Measurements from ENCODE around the gene PLXNA4.

DNA sequence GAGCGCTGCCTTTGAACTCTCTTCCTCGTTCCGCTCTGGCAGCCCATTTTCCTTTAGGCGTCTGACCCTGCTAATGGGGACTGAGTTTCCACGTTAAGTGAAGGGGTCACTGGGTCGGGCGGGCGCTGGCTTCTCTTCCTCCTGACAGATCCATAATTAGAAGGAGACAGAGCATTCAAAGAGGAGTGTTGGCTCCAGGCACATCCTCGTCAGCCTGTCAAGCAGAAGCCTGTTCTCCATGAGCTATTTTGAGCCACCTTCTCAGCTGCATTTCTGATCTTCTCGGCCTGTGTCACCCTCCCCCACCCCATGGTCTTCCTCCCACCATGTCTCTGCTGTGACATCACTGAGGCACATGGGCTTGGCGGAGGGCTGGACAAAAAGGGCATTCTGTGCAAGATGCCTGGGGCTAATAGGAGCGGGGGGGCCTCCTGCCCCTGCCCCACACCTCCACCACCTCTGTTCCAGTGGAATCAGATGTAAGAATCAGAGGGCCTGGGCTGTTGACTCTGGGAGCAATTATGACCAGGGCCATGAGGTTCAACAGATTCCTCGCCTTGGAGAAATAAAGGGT is 248.1 kb downstream of the PLXNA4 start:
- TF ChIP-seq FOXA1 (IDR thresholded peaks at IDR 0.05), result no peak
- TF ChIP-seq SP1 (IDR thresholded peaks at IDR 0.05), result no peak
- TF ChIP-seq TARDBP (IDR thresholded peaks at IDR 0.05), result no peak
- TF ChIP-seq HDGF (IDR thresholded peaks at IDR 0.05; ENCODE audit: borderline replicate concordance), result no peak
- no peak for TF ChIP-seq SUZ12 (IDR thresholded peaks at IDR 0.05)
